ENCODE results near the gene VLDLR. TPM values are rescaled to one million over a fixed set of nuclear protein-coding genes. Genes with fewer than 3 reads are reported as not detected.

VLDLR gene
- total RNA-seq (2014; rRNA removed), result 0.81 and 1.2 TPM in 2 replicates
- percentile 39 among the genes with signal in this experiment for Bru-seq, nascent RNA
- percentile 34 among the genes with signal in this experiment for BruChase-seq, experiment 1, labeled RNA remaining after a 6-hour chase
- percentile 37 among the genes with signal in this experiment for BruChase-seq, experiment 2, labeled RNA remaining after a 2-hour chase
- long read RNA-seq, partial matches to known transcripts, result 0 of 6 reads
- long read RNA-seq, other reads (novel, unspliced or antisense), result 2 of 6 reads

- ChIA-PET POLR2A (ENCODE audit: unreplicated experiment) (no interaction called here), CTCF (no interaction called here)
- Histone ChIP-seq H3K27ac (ENCODE audit: low read length) (no peak within 1 kb of the TSS), H2AFZ (ENCODE audit: low read length) (peak within 1 kb of the TSS; percentile 82), H3K27me3 (ENCODE audit: low read length) (0 out of 2 replicates have a peak, but pooled peaks cover 3% of the 10 kb centered on the region), H3K4me2 (ENCODE audit: low read length) (peak within 1 kb of the TSS; percentile 88), H3K9me2 (replicated peaks; ENCODE audit: low read length) (no peaks in the 10 kb centered on the region), H3K9me3 (ENCODE audit: low read length) (no peaks in the 10 kb centered on the region), H3K9ac (ENCODE audit: low read length) (no peak within 1 kb of the TSS), H3F3A (ENCODE audit: low read length, unreplicated experiment) (no peaks in the 10 kb centered on the region), H4K20me1 (ENCODE audit: low read length) (no peaks in the 10 kb centered on the region), H3K4me1 (ENCODE audit: insufficient read depth, low read length) (no peaks in the 10 kb centered on the region), H3K4me3 (ENCODE audit: low read length) (peak within 1 kb of the TSS; percentile 67), H3K79me2 (ENCODE audit: low read length) (no peaks in the 10 kb centered on the region), H3K36me3 (ENCODE audit: low read depth, low read length) (no peaks in the 10 kb centered on the region)
- no peak for TF ChIP-seq EZH2phosphoT487 (IDR thresholded peaks at IDR 0.05; ENCODE audit: borderline replicate concordance, low read length)
- DNase-seq (no peak), ATAC-seq (peak; percentile 56)
- BruUV-seq (replicated peaks), result no TSS peak
- intact Hi-C loops (cut with micrococcal nuclease), result no loop called here
Measured at GRCh38 chr9:2621722-2622460, at the start of gene VLDLR. Gene VLDLR (plus strand): TSS chr9:2621787. CDS start chr9:2622190, 403 bp downstream.

DNA sequence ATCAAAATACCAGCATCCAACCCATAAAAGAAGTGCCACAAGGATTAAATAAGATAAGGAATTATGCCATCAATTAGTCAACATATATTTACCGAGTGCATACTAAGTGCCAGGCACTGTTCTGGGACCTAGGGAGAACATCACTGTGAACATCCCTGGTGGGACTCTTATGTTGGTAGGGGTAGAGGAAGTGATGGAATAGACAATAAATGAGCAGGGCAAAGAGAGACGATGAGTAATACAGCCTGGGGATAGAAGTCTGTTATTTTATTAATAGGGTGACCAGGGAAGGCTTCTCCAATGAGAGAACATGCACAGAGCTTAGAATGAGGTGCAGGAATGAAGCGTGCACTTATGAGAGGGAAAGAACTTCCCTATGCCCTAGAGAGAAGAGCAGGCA is 47.4 kb upstream of the VLDLR start:
- H3F3A ChIP-seq (ENCODE audit: low read length, unreplicated experiment), result no peaks in the 10 kb centered on the region
- no peak overlapping the region for H3K4me2 ChIP-seq (ENCODE audit: low read length)
- H3K9me3 ChIP-seq (ENCODE audit: low read length), result no peaks in the 10 kb centered on the region
- no peaks in the 10 kb centered on the region for H3K79me2 ChIP-seq (ENCODE audit: low read length)
- H3K36me3 ChIP-seq (ENCODE audit: low read depth, low read length), result no peaks in the 10 kb centered on the region
- ATAC-seq (peak; percentile 44), DNase-seq (peak; percentile 62)
- no peak for TF ChIP-seq EZH2 (IDR thresholded peaks at IDR 0.05; ENCODE audit: low read length, unreplicated experiment)
- TF ChIP-seq, protein P1, sequence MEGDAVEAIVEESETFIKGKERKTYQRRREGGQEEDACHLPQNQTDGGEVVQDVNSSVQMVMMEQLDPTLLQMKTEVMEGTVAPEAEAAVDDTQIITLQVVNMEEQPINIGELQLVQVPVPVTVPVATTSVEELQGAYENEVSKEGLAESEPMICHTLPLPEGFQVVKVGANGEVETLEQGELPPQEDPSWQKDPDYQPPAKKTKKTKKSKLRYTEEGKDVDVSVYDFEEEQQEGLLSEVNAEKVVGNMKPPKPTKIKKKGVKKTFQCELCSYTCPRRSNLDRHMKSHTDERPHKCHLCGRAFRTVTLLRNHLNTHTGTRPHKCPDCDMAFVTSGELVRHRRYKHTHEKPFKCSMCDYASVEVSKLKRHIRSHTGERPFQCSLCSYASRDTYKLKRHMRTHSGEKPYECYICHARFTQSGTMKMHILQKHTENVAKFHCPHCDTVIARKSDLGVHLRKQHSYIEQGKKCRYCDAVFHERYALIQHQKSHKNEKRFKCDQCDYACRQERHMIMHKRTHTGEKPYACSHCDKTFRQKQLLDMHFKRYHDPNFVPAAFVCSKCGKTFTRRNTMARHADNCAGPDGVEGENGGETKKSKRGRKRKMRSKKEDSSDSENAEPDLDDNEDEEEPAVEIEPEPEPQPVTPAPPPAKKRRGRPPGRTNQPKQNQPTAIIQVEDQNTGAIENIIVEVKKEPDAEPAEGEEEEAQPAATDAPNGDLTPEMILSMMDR (conservative IDR thresholded peaks at IDR 0.05; ENCODE audit: low read depth, low read length), result no peak
- no peak for TF ChIP-seq EZH2phosphoT487 (IDR thresholded peaks at IDR 0.05; ENCODE audit: borderline replicate concordance, low read length)
- ChIA-PET POLR2A (ENCODE audit: unreplicated experiment) (no interaction called here), CTCF (no interaction called here)
- H3K27ac ChIP-seq (ENCODE audit: low read length), result no peak overlapping the region
- no TSS peak for BruUV-seq (replicated peaks)
- no peak overlapping the region for H3K4me3 ChIP-seq (ENCODE audit: low read length)
- no peak overlapping the region for H2AFZ ChIP-seq (ENCODE audit: low read length)
- H3K4me1 ChIP-seq (ENCODE audit: insufficient read depth, low read length), result peaks cover 36% of the 10 kb centered on the region
- 0 out of 2 replicates have a peak, but pooled peaks cover 3% of the 10 kb centered on the region for H4K20me1 ChIP-seq (ENCODE audit: low read length)
- no peaks in the 10 kb centered on the region for H3K9me2 ChIP-seq (replicated peaks; ENCODE audit: low read length)
- intact Hi-C loops (cut with micrococcal nuclease), result no loop called here
- no peaks in the 10 kb centered on the region for H3K27me3 ChIP-seq (ENCODE audit: low read length)
- no peak overlapping the region for H3K9ac ChIP-seq (ENCODE audit: low read length)

DNA sequence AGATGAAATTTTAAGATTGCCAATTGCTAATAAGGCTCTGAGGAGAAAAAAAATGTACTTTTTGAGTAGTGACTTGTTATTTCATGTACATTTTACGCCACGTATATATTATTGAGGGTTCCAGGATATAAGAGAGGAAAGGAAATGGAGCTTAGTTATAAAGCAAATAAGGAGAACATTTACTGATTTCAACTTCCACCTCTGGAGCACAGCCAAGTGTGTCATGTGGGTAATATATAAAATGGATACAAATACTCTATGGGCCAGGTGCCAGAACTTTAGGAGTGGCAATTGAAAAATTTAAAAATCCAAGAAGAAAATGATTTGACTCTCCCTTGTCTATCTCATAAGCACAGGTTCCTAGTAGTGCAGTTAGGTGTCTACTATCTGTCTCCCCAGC is 45.0 kb upstream of the VLDLR start:
- no peaks in the 10 kb centered on the region for H3K36me3 ChIP-seq (ENCODE audit: low read depth, low read length)
- BruUV-seq (replicated peaks), result no TSS peak
- no peak overlapping the region for H3K27ac ChIP-seq (ENCODE audit: low read length)
- H3K9ac ChIP-seq (ENCODE audit: low read length), result no peak overlapping the region
- TF ChIP-seq EZH2phosphoT487 (IDR thresholded peaks at IDR 0.05; ENCODE audit: borderline replicate concordance, low read length), result no peak
- no peak for TF ChIP-seq EZH2 (IDR thresholded peaks at IDR 0.05; ENCODE audit: low read length, unreplicated experiment)
- TF ChIP-seq, protein P1 (conservative IDR thresholded peaks at IDR 0.05; ENCODE audit: low read depth, low read length), result no peak
- H3K9me2 ChIP-seq (replicated peaks; ENCODE audit: low read length), result no peaks in the 10 kb centered on the region
- H3K4me1 ChIP-seq (ENCODE audit: insufficient read depth, low read length), result peaks cover 26% of the 10 kb centered on the region
- H3K4me2 ChIP-seq (ENCODE audit: low read length), result peak overlapping the region; percentile 50
- H3K79me2 ChIP-seq (ENCODE audit: low read length), result no peaks in the 10 kb centered on the region
- no peaks in the 10 kb centered on the region for H3K9me3 ChIP-seq (ENCODE audit: low read length)
- H2AFZ ChIP-seq (ENCODE audit: low read length), result no peak overlapping the region
- DNase-seq, result peak; percentile 59
- no peak; the same call in 1 of the 2 replicates for ATAC-seq
- H4K20me1 ChIP-seq (ENCODE audit: low read length), result no peaks in the 10 kb centered on the region
- H3F3A ChIP-seq (ENCODE audit: low read length, unreplicated experiment), result no peaks in the 10 kb centered on the region
- ChIA-PET CTCF (no interaction called here), POLR2A (ENCODE audit: unreplicated experiment) (no interaction called here)
- no peak overlapping the region for H3K4me3 ChIP-seq (ENCODE audit: low read length)
- H3K27me3 ChIP-seq (ENCODE audit: low read length), result no peaks in the 10 kb centered on the region
- intact Hi-C loops (cut with micrococcal nuclease), result no loop called here

Measured in PC-3 (cell line).